NCI-H1092 (cell line): ENCODE data around the gene GRIK4.

ENCODE experiments used
- DNase-seq: peaks from one replicate; lab custom pipeline; 2025; lab: John Stamatoyannopoulos, UW

GRIK4 gene

GRCh38 chr11:120676991-120677390, 165.4 kb downstream of the GRIK4 start:
- DNase-seq = no peak

GRCh38 chr11:120680322-120680721, 168.8 kb downstream of the GRIK4 start:
- DNase-seq = no peak

GRCh38 chr11:120681434-120682331, 170.1 kb downstream of the GRIK4 start:
- DNase-seq = peak; percentile 67

GRCh38 chr11:120682332-120682649, 170.7 kb downstream of the GRIK4 start:
- DNase-seq = no peak

DNA sequence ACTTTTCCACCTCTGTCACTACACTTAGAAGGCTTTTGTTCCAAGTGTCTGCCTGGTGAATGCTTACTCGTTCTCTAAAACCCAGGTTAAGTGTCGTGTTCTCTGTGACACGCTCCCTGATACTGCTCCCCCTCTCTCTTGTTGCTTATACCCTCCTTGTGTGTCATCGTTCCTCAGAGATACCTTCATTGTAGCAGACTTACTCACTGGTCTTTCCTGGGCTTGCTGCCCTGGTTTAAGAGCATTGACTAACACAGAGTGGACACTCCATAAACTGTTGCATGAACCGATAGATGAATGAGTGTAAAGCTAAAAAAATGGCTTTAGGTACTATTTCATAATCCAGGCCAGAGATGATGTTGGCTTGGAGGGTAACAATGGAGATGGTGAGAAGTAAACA, 171.3 kb downstream of the GRIK4 start:
- DNase-seq = no peak

GRCh38 chr11:120686516-120686915, 175.0 kb downstream of the GRIK4 start:
- no peak for DNase-seq

DNA sequence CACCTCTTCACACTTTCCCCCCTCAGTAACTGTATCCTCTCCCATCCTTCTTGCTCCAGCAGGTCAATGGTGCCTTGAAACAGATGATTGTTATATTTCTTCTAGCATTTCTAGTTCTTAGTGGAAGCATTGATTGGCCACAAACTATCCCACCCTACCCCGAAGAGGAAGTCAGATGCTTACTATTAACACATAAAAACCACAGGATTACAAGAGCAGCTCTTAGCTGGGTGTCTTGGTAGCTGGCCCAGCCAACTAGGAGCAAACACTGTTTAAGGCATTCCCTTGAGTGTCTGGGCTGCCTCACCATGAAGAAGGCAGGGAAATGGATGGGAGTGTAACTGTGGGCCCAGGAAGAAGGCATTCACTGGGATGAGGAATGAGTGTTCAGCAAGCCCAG, 176.6 kb downstream of the GRIK4 start:
- DNase-seq = no peak

GRCh38 chr11:120689596-120690275, 178.2 kb downstream of the GRIK4 start:
- no peak for DNase-seq

DNA sequence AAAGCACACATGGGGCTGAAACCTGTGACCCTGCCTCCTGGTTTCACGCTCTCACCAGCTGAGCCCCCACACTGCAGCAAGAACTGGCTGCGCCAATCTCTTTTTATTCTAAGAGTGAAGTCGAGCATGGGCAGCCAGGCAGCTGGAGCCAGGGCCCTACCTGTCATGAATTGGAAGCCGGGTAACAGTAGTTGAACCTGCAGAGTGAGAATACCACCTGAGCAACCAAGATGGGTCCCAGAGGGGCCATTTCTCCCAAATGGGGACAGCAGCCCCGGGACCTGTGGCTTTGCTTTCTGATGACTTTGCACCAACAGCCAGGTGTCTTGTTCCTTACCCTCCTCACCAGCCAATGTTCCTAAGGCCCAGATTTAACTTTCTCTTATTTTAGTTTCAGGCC, 178.9 kb downstream of the GRIK4 start:
- DNase-seq = no peak

GRCh38 chr11:120694726-120695125, 183.2 kb downstream of the GRIK4 start:
- DNase-seq = peak; percentile 43

DNA sequence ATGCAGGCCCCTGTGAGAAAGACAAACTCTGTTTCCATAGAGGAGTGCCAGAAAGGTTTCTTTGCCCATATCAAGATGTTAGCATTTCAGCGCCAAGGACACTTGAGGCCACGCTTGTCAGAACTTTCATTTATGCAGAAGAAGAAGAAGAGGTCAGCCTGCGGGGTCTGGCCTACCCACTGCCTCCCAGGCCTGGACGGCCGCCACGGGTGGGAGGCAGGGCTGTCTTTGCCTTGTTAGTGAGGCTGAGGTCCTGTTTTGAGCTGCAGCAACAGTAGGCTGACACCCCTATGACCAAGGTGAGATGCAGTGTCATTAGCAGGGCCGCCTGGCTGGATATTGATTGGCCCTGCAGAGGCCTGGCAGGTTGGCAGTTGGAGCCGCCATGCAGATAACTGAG, 183.9 kb downstream of the GRIK4 start:
- DNase-seq = no peak

GRCh38 chr11:120695939-120696338, 184.4 kb downstream of the GRIK4 start:
- DNase-seq = no peak

GRCh38 chr11:120696597-120697218, 185.2 kb downstream of the GRIK4 start:
- DNase-seq = no peak

GRCh38 chr11:120698918-120699317, 187.4 kb downstream of the GRIK4 start:
- DNase-seq = no peak

DNA sequence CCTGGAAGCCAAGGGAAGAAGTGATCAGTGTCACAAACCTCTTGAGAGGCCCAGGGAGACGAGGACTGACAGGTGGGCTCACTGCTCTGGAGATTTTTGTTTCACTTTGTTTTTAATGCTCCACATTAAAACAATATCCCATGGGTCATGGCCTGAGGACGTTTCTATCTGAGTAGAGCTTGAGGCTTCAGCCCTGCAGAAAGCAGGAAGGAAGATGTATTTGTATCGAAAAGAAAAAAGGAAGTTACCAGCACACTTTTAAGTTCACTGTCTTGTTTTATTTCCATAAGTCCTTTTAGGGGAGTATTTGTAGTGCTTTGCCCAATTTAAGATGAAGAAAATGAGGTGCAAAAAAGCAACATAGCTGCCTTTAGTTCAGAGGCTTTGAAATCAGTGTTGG, 191.1 kb downstream of the GRIK4 start:
- no peak for DNase-seq

DNA sequence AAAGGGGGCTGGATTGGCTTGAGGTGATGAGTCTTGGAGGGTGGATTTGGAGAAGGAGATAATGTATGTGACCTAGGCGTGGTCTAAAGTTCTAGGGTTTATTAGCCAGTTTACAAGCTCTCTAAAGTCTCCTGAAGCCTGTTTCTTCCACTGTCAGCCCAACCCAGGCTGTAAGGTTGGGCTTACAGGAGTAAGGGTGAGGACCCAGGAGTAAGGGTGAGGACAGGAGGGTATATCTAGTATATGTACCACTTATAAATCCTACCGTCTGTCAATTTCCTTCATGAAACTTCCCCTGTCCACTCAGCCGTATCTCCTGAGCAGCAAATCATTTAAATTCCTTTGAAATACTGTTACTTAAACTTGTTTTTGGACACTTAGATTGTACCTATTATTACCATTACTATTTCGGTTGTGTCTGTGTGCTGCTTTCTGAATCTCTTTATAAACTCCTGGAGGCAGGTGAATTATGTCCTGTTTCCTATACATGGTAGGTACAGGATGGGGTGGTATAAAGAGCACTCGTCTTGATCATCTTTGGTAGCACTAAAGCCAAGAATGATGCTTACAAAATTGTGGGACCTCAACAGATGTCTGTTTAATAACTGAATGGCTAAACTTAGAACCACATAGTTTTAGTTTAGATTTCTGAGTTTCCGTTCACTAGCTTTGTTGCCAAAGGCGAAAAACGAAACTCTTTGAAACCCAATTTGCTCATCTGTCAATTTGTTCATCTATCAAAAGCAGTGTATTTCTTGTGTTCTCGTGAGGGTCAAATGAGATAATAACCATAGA, 192.0 kb downstream of the GRIK4 start:
- no peak for DNase-seq

DNA sequence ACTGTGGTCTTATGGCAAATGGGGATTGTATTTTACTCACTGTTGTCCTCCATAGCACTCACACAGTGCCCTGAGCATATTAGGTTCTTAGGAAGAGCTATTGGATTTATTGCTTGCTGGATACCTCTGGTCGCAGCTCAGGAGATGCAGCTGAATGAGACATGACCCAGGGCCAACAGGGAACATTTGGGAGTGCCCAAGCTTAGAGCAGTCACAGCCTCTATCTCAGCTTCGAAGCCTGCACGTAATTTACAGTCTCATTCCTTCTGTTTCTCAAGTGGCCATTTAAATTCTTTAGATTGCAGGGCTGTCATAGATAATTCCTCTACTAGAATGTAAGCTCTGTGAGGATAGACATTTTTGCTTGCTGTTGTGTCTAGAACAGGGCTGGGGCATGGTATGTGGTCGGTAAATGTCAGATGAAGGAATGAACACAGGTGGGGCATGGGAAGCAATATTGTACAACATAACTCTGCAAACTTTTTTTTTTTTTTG, 192.8 kb downstream of the GRIK4 start:
- no peak for DNase-seq

GRCh38 chr11:120706257-120706656, 194.7 kb downstream of the GRIK4 start:
- no peak for DNase-seq

DNA sequence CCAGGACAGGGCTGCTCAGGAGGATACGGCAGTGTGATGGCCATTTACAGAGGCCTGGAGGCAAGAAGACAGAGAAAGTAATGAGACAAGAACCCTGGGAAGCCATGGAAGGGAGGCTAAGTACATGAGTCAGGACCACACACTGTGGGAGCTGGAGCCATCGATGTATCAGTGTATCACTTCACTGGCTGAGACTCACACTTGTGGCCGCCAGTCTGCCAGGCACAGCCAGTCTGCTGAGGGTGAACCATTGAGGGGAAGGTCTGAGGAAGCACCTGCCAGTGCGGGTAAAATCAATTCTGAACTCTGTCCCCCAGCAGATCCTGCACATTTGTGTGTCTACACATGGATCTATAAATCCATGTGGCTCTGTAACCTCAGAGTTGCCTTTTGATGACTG, 195.6 kb downstream of the GRIK4 start:
- no peak for DNase-seq

GRCh38 chr11:120707663-120708062, 196.1 kb downstream of the GRIK4 start:
- DNase-seq = no peak

GRCh38 chr11:120708511-120709183, 197.1 kb downstream of the GRIK4 start:
- no peak for DNase-seq

GRCh38 chr11:120709808-120710207, 198.3 kb downstream of the GRIK4 start:
- DNase-seq = no peak
